NCI-H2081 (cell line): Measurements from ENCODE around the gene EIF5A.
A peak's percentile ranks its signal among the peaks of the same experiment; 100 is the strongest.

Experiments
- DNase-seq, 2 experiments: peaks; one replicate each; lab custom pipeline; 2025; lab: John Stamatoyannopoulos, UW

EIF5A gene

DNA sequence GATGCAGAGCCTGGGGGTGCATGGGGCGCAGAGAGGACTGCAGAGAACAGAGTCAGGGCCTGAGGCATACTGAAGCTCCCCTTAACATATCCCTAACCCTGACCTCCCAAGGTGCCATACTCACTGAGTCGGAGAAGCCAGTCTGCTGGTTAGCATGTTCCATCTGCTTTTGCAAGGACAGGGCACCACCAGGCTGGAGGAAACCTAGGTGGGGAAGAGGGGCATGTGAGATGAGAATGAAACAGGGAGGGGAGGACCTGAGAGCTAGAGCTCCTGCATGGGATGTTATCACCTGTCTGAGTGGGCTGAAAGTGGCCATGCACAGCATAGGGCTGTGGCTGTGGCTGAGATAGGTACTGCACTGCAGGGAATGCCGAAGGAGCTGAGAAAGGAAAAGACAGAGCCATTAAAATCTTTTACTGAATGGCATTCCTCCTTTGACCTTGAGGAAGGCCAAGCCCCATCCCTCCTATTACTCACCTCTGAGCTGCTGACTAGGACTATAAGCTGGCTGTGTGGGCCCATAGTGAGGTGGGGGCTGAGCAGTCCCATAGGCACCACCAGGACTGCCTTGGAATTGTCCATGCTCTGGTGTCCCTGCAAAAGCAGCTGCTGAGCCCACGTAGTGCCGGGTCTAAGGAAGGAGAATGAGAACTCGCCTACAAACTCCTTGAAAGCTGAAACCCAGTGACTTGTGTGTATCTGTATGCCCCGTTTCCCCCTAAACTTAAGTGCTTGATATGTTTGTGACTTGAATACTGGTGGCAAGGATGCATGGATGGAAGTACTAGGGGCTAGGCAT, 5.9 kb downstream of the EIF5A start:
- DNase-seq = no peak

DNA sequence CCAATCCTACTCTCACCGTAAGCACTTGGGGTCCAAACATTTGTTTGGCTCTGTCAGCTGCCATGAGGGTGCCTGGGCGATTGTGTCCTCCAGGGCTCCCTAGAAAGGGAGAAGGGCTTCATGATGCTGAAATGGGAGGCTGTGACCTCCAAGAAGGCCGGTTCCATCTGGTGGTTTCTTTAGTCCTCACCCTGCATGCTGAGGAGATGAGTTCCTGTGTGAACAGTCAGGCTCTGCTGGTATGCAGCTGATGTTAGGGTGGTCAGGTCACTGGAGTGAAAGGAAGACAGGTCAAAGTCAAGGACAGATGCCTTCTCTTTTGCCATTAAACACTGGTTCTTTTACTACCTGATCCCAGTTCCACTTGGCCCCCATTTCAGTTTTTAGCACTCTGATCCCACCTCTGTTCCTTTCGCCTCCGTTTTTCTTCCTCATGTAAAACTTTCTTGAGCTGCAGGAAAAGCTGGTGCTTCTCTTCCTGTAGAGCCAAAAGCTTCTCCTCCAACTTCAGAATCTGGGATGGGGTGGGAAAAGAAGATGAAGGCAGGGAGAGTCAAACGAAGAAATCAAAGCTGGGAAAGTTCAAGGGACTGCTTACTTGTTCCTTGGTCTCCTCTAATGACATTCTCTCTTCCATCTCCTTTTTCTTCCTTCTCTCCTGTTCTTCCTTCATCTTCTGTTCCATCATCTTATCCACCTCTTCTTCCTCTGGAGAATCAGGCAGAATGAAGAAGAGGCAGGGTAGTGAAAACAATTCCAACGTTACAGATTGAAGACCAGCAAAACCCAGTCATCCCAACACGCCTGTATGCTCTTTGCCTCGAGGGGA, 6.7 kb downstream of the EIF5A start:
- no peak for DNase-seq

DNA sequence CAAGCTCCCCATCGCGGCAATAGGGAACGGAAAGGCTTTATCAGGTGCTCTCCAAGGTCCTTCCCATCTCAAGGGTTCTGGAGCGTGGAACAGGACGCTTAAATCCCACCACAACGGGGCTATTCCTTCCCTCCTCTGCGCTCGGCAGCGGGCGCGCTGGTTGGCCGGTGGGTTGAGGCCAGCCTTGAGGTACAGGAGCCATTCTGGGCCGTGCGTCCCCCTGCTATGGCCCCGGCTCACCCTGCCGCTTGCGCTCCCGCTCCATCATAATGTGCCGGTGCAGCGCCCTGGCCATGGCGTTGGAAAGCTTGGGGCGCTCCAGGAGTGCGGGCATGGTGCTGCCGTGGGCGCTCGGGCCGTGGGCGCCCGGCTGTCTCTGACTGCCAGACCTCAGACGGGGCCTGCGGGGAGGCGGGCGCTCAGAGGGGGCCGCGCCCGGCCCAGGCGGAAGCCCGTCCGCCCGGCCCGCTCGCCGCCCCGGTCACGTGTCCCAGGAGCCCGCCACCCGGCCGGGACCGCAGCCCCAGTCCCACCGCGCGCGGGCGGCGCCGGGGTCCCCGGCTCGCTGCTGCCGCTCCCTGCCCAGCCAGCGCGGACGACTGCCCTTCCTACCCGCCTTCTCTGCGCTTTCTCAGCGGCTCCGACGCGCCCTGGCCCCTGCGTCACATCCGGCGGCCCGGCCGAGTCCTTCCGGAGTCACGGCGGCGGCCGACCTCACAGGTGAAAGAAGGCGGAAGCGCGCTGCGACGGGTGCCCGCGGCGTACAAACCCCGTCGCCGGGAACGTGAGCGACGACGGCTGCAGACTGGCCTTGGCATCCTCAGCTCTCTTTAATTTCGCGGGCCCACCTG, 7.5 kb downstream of the EIF5A start, which contains the start of gene GPS2:
Gene GPS2, minus strand, starts transcription at position 642 of the 851 bp plus-strand sequence. Its CDS starts 308 bp downstream, at position 334.
- peak; percentile 71 to 80 for DNase-seq

DNA sequence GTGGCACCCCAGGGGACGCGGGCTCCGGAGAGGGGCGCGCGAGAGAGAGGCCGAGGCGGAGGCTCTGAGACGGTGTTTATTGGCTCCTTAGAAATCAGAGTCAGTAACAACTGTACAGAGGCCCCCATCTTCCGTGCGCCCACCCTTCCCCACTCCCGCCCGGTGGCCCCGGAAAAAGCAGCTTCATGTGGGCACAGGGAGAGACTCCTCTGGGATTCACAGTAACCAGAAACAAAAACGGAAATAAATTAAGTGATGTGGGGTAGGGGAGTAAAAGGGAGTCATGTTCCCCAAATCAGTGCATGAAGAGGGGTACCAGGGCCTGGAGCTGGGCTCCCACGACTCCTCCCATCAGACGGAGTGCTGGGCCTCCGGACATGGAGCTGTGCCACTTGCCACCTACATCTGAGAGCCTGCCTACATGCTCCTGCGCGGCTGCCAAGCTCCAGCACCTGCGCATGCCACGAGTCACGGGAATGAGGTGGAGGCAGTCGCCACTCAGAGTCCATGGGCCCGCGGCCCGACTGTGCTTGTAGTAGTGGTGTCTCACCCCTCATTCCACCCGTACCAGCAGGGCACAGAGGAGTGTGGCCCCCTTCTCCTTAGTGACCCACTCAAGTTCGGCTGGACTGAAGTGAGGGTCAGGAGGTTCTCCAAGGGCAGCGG, 8.3 kb downstream of the EIF5A start:
- no peak for DNase-seq

DNA sequence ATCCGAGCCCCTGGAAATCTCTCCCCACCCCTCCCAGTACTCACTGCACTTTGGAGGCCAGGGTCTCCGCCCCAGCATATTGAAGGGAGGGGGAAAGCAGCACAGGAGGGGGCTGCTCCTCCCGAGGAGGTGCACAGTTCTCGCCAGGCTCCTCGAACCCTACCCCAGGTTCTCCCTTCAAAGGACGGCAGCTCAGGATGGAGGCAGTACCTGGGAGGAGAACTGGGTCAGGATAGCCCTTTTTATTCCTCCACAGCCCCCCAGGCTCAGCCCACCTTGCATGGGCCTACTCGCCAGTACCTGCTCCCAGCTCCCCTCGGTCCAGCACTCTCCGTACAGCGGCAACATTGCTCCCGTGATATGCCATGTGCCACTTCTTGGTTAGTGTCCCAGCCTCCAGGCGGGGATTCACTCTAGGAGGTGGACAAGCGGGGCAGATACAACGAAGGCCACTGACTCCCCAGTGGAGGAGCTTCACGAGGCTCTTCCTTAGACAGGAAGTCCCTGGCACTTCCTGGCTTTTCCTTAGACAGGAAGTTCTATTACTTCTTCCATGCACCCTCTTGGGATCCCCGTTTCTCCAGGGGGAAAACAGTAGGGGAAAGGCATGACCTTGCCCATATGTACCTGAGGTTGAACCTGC, 9.9 kb downstream of the EIF5A start:
- DNase-seq = no peak

DNA sequence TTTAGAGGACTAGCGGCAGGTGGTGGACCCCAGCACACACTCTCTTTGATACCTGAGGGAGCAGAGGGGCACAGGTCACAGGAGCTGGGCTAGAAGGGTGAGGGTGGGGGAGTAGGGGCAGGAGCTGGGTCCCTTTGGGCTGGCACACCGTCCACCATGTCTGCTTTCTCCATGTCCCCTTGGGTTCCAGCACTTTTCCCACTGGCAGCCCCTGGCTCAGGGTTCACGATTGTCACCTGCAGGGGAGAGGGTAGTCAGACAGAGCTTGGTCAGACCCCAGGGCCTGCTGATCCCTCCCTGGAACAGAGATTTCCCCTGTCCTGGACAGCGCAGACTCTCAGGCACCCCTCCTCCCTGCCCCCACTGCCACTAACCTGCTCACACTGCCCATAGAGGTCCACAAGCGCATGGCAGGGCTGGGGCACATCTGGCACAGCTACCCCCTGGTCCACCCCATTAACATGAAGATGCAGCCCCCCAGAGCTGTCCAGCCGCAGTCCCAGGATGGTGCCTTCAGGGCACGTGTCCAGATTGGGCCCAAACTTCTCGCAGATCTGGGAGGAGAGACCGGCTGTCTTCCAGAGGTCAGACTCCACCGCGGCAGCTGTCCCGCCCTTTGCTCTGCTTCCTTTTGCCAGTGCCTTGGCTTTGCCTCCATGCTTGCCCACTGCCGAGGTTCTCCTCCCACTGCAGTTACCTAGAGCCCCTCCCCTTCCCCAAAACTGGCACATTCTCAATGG, 10.9 kb downstream of the EIF5A start:
- DNase-seq = no peak

DNA sequence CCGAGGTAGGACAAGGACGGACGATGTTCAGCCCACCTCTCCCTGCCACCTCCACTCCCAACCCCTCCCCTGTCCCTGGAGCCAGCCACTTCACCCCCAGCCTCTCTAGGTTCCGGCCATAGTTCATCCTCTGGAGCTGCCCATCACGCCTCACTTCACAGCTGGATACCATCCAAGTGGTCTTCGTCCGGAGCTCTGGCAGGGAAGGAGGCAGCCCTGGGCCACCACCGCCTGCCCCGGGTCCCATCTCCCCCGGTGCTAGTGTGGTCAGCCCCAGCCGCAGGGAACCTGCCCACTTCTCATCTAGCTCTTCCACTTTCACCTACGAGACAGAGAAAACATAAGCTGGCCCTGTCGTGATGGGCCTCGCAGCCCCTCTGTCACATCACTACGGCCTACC, 14.0 kb downstream of the EIF5A start:
- DNase-seq = no peak

DNA sequence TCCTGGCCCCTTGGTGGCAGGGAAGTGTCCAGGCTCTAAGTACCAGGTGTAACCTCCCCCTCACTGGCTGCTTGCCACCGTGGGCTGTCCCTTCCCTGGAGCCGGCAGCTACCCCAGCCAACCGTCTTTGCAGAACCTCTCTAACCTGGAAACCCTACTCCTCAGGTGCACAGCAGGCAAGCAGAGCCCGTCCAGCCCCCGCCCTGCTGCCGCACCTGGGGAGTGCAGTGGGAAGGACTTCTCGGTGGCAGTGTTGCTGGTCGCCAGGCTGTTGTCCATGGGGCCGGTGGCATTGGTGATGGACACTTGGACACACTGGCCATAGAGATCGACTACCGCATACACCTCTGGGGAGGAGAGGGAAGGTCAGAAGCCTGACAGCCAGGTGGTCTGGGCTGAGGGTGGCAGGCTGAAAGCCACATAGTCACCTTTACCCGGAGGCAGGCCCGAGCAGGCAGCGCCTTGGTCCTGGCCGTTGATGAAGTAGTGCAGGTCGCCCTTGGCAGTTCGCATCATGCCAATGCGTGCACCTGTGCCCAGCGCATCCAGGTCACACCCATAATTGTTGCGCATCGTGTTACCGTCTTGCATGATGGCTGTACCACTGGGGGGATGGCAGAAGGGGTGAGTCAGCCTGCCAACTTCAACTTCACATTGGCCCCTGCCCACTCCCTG, 15.2 kb downstream of the EIF5A start:
- no peak for DNase-seq

DNA sequence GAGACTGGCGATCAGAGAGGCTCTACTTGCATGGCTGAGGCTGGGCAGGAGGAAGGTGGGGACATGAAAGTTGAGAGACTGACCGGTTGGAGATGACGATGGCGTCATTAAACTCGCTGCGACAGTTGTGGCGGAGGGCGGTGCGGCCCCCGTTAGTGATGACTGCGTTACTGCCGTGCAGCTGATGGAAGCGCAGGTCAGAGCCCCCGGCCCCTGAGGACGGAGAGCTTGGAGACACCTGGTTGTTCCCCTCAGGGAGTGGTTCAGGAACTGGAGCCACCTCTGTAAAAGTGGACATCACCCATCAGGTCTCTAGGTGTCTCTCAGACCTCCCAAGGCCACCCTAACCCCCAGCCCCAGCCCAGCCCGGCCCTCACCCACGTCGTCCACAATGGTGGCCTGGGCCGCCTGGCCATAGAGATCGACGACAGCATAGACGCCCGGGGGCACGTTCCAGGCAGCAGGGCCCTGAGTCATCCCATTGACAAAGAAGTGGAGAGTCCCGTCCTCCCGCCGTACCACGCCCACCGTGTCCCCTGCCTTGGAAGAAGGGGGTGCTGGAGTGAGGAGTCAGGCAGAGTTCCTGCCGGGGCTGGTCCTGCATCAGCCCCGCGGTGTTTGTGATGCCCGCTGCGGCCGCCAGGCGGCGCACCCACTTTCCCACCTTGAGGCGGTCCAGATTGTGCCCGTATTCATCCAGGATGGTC, 16.5 kb downstream of the EIF5A start:
- DNase-seq = no peak

DNA sequence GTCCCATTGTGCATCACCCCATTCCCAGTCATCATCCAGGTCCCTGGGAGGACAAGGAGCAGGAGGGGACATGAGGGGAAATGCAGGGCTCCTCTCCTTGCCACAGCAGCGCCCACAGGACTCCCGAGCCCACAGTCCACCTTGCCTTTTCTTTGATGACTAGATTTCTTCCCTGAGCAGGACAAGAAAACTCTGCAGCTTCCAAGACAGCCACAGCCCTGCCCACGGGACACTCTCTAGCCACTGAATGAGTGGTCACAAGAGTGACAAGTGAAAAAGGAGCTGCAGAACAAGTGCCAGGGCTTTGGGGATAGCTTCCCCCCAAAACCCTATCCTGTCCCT, 17.0 kb downstream of the EIF5A start:
- DNase-seq = no peak

DNA sequence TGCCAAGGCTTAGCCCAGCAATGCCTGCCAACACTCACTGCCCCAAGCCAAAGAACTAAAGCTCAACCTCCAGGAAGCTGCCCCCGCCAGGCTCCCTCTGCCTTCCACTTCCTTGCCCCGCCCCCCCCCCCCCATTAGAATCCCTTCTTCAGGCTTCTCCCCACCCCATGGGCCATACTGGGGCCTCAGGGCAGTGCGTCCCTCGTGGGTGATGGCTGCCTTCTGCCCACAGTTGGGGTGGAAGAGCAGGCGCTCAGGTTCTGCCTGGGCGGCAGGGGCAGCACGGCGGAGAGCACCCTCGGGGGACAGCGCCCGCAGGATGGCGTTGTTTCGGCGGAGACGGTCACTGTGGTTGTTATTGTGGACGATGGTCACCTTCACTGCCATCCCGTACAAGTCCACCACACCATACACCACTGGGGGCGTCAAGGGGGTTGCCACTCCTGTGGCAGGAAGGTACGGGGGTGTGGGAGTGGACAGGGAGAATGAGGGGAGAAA, 17.7 kb downstream of the EIF5A start:
- no peak for DNase-seq

DNA sequence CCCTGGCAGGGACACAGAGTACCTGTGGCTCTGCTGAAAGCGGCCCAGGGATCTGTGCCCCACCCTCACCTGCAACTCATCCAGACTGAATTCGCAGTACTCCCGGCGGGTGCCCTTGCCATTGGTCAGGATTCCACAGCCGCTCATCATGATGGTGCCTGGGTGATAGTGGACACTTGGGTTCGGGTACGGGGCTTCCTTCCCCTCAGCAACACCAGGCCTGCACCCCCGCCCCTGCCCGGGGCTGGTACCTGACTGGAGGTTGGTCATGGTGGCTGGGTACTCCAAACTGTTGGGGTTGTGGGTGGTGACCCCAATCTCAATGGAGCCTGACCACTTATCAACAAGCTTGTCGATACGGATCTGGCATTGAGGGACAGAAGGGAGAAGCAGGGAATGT, 18.8 kb downstream of the EIF5A start:
- no peak for DNase-seq

DNA sequence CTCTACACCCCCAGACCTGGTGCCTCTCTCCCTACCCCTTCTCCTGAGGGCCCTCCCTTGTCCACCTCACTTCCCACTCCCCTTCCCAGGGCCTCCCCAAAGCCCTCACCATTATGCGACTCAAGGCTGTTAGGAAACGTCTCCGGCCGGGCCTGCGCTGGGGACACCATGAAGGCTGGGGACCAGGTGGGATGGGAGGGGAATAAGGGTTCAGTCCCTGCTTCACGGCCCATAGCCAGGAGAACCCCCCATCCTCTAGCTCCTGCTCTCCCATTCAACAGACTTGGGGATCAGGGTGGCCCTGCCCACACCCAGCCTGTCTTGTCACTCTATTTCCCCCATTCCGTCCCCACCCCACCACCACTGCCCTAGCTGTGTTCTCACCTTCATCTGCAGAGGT, 19.6 kb downstream of the EIF5A start:
- no peak for DNase-seq

DNA sequence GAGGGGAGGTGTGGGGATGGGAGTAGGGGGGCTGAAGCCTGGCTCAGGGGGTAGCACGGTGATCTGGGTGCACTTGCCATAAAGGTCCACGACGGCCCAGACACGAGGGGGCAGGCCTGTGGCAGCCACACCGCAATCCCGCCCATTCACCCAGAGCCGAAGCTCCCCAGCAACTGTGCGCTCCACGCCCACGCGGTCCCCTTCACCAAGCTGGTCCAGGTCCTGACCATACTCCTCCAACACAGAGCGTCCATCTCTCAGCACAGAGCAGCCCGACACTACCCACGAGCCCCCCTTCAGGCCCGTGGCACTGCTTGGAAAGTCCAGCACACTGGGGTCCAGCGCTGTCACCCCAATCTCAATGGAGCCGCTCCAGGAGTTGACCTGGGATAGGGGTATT, 20.1 kb downstream of the EIF5A start:
- DNase-seq = no peak

DNA sequence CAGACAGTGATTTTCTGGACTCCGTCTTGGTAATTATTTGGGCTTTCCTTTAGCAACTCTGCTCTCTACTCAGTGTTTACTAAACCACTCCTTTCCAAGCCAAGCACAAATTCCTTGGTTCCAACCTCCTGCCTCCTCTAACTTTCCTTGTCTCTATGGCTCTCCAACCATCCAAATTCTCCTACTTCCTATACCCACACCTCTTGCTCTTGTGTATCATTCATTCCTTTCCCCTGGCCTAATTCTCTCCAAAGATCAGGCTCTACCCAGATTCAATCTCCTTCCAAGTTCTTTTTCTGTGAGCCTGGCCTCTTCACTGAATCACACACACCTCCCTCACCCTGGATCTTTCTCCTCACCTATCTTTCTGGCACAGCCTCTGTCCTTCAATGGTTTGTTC, 20.6 kb downstream of the EIF5A start:
- no peak for DNase-seq

DNA sequence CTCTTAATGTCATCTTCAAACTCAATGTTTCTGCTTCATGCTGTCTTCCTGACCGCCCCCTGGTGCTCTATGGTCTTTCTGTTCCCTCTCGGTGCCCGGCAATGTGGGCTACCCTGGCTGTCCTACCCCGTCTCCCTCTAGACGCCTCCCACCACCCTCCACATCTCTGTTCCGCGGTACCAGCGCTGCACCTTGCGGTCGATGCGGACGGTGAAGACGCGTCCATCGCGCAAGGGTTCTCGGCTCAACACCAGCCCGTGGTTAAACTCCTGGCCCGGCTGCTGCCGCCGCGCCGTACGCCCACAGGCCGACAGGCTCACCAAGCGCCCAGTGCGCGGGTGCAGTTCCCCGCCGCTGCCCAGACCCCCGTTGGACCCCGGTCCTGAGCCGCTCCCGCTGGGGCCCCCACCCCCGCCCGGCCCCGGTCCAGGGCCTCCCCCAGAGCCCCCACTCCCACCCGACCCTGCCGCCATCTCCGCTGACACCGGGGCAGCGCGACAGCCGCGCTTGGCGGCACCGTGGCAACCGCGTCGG, 21.5 kb downstream of the EIF5A start, which contains the start of gene NEURL4:
Gene NEURL4, minus strand, starts transcription at position 496 of the 534 bp plus-strand sequence. Its CDS starts 23 bp downstream, at position 473.
- peak in 1 of 2 experiments; percentile 38 for DNase-seq

DNA sequence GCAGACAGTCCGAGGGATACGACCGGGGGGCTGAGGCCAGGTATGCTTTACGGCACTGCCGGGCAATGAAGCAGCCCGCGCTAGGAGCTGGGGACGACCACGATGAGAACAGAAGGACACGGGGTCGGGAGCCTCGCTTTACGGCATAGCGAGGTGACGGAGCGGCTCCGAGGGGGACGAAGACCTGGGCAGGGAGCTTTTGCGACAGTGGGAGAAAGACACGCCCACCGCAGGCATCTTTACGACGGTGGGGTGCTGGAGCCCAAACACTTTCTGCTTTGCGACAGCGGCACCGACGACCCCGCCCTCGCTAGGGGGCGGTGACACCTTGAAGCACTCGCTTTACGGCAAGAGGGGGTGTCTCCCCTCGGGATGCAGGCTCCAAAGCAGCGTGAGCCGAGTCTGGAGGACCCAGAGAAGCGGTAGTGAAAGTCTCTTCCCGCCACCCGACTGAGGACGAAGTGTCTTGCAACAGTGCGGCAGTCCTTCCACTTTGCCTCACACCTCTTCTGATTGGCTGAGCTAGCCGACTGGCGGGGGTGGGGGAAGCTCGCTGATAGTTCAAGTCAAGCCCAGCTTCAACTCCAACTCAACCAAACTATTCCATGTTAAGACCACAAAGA, 22.1 kb downstream of the EIF5A start:
- peak; percentile 93 to 97 for DNase-seq

DNA sequence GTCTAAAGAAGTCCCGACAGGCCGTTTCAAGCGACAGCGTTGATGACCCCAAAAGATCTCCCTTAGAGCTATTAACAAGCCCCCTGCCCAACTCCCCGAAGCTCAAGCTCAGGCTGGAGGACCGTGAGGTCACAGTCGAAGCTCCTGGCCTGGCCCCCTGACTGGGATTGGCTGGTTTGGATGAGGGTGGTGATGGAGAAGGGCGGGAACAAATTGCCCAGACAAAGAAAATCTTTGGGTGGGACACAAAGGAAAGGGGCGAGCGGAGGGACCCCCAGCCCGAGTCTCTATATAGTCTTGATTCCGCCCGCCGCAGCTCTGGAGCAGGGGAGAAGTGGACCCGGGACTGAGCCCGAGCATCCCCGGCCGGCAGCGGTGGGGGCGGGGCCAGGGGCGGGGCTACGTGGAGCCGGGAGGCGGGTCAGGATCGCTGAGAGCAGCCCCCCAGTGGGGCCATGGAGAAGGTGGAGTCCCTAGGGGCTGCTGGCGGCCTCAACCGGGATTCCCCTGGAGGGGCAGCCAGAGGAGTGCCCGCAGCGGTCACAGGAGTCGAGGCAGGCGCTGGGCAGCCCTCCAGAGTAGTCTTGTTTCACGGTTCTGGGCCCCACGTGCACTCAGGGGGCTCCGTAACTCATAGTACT, 22.7 kb downstream of the EIF5A start:
- peak; percentile 36 to 70 for DNase-seq
